Measurements from ENCODE around the gene VPS33B. TPM values are rescaled to one million over a fixed set of nuclear protein-coding genes. Genes with fewer than 3 reads are reported as not detected.

The VPS33B gene
- total and polyA plus RNA-seq, 4 donors = 1.3 to 8.9 (median 4.5) TPM

DNA sequence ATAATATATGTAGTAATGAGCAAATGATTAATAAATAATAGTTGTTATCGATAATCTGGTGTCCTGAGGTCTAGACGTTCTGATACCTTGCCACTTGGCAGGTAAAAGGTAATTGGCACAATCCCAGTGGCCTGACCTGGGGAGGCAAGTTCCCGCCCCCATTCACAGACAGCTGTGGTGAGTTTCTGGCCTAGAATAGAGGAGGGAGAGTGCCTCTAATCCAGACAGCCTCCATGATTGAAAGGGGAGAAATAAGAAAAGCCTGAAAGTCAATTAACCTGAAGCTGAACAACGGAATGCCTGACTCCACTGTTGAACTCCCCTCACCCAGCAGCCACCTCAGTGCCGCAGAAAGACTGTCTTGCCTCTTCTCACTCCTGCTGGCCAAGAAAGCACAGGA, 39.6 kb upstream of the VPS33B start:
- DNase-seq (ENCODE audit: low spot score) = no peak
- WGBS = 63% methylated on average over 5 of the region's 5 CpGs
- Histone ChIP-seq H3K27ac (ENCODE audit: low read depth in 1 of 2, low read length in 2 of 2) (no peak overlapping the region), H3K4me1 (ENCODE audit: control insufficient read depth in 4 of 4, insufficient read depth in 4 of 4, low read length in 3 of 4) (no peaks in the 10 kb centered on the region), H3K4me3 (ENCODE audit: low read depth in 1 of 3, low read length in 3 of 3) (no peak overlapping the region), H3K27me3 (ENCODE audit: control insufficient read depth in 4 of 4, insufficient read depth in 4 of 4, low read length in 3 of 4) (peaks cover 0 to 3% (median 0%) of the 10 kb centered on the region in 4 donors), H3K9me3 (ENCODE audit: control insufficient read depth in 4 of 4, low read length in 3 of 4) (no peaks in the 10 kb centered on the region), H3K36me3 (ENCODE audit: control insufficient read depth in 4 of 4, insufficient read depth in 3 of 4, low read depth in 1 of 4, low read length in 3 of 4) (no peaks in the 10 kb centered on the region), H3K9ac (ENCODE audit: low read depth in 1 of 2, low read length in 2 of 2) (no peak overlapping the region)
- TF ChIP-seq RAD21 (IDR thresholded peaks at IDR 0.05) (no peak), EGR1 (IDR thresholded peaks at IDR 0.05; ENCODE audit: low read depth in 2 of 2) (no peak), TAF1 (conservative IDR thresholded peaks at IDR 0.05) (no peak), FOXA1 (IDR thresholded peaks at IDR 0.05) (no peak), RXRA (IDR thresholded peaks at IDR 0.05) (no peak), HNF4G (IDR thresholded peaks at IDR 0.05) (no peak), YY1 (IDR thresholded peaks at IDR 0.05) (no peak)
- TF ChIP-seq, protein P1, sequence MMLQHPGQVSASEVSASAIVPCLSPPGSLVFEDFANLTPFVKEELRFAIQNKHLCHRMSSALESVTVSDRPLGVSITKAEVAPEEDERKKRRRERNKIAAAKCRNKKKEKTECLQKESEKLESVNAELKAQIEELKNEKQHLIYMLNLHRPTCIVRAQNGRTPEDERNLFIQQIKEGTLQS (IDR thresholded peaks at IDR 0.05) = no peak
- TF ChIP-seq, protein P2, sequence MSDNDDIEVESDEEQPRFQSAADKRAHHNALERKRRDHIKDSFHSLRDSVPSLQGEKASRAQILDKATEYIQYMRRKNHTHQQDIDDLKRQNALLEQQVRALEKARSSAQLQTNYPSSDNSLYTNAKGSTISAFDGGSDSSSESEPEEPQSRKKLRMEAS (IDR thresholded peaks at IDR 0.05) = no peak

DNA sequence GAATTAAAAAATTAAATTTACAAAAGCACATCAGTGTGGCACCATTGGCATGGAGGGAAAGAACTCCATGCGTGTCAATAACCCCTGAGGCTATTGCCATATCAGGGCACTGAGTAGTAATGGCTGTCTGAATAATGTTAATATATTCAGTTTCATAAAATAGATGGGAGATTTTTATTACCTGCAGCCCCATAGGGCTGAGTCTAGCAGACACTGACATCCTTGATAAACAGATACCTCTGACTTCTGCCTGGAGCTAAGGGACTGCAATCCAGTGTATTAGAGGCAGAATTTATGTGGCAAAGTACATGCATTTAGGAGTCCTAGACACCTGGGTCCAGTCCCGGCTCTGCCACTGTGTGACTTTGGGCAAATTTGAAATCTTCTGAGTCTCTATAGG, 38.8 kb upstream of the VPS33B start:
- H3K36me3 ChIP-seq (ENCODE audit: control insufficient read depth in 4 of 4, insufficient read depth in 3 of 4, low read depth in 1 of 4, low read length in 3 of 4) = no peaks in the 10 kb centered on the region
- H3K4me1 ChIP-seq (ENCODE audit: control insufficient read depth in 4 of 4, insufficient read depth in 4 of 4, low read length in 3 of 4) = no peaks in the 10 kb centered on the region
- WGBS = 87% methylated on average over 2 of the region's 2 CpGs
- H3K4me3 ChIP-seq (ENCODE audit: low read depth in 1 of 3, low read length in 3 of 3) = no peak overlapping the region
- H3K27ac ChIP-seq (ENCODE audit: low read depth in 1 of 2, low read length in 2 of 2) = no peak overlapping the region
- no peak overlapping the region for H3K9ac ChIP-seq (ENCODE audit: low read depth in 1 of 2, low read length in 2 of 2)
- TF ChIP-seq, protein P2 (IDR thresholded peaks at IDR 0.05) = no peak
- TF ChIP-seq RAD21 (IDR thresholded peaks at IDR 0.05) (no peak), FOXA1 (IDR thresholded peaks at IDR 0.05) (no peak), SP1 (IDR thresholded peaks at IDR 0.05) (no peak), NR2F2 (IDR thresholded peaks at IDR 0.05) (no peak), HNF4G (IDR thresholded peaks at IDR 0.05) (no peak), YY1 (IDR thresholded peaks at IDR 0.05) (no peak), JUND (IDR thresholded peaks at IDR 0.05) (no peak), GABPA (IDR thresholded peaks at IDR 0.05 in 1 of 2, conservative IDR thresholded peaks at IDR 0.05 in 1 of 2) (no peak), EGR1 (IDR thresholded peaks at IDR 0.05; ENCODE audit: low read depth in 2 of 2) (no peak), RXRA (IDR thresholded peaks at IDR 0.05) (no peak), TAF1 (conservative IDR thresholded peaks at IDR 0.05) (no peak), FOXA2 (IDR thresholded peaks at IDR 0.05) (no peak), HNF4A (conservative IDR thresholded peaks at IDR 0.05) (no peak)
- TF ChIP-seq, protein P3, sequence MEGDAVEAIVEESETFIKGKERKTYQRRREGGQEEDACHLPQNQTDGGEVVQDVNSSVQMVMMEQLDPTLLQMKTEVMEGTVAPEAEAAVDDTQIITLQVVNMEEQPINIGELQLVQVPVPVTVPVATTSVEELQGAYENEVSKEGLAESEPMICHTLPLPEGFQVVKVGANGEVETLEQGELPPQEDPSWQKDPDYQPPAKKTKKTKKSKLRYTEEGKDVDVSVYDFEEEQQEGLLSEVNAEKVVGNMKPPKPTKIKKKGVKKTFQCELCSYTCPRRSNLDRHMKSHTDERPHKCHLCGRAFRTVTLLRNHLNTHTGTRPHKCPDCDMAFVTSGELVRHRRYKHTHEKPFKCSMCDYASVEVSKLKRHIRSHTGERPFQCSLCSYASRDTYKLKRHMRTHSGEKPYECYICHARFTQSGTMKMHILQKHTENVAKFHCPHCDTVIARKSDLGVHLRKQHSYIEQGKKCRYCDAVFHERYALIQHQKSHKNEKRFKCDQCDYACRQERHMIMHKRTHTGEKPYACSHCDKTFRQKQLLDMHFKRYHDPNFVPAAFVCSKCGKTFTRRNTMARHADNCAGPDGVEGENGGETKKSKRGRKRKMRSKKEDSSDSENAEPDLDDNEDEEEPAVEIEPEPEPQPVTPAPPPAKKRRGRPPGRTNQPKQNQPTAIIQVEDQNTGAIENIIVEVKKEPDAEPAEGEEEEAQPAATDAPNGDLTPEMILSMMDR (IDR thresholded peaks at IDR 0.05; ENCODE audit: low read depth, low read length, missing input control) = no peak
- TF ChIP-seq, protein P4, sequence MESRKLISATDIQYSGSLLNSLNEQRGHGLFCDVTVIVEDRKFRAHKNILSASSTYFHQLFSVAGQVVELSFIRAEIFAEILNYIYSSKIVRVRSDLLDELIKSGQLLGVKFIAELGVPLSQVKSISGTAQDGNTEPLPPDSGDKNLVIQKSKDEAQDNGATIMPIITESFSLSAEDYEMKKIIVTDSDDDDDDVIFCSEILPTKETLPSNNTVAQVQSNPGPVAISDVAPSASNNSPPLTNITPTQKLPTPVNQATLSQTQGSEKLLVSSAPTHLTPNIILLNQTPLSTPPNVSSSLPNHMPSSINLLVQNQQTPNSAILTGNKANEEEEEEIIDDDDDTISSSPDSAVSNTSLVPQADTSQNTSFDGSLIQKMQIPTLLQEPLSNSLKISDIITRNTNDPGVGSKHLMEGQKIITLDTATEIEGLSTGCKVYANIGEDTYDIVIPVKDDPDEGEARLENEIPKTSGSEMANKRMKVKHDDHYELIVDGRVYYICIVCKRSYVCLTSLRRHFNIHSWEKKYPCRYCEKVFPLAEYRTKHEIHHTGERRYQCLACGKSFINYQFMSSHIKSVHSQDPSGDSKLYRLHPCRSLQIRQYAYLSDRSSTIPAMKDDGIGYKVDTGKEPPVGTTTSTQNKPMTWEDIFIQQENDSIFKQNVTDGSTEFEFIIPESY (IDR thresholded peaks at IDR 0.05) = no peak
- TF ChIP-seq, protein P1 (IDR thresholded peaks at IDR 0.05) = no peak
- TF ChIP-seq, protein P5, sequence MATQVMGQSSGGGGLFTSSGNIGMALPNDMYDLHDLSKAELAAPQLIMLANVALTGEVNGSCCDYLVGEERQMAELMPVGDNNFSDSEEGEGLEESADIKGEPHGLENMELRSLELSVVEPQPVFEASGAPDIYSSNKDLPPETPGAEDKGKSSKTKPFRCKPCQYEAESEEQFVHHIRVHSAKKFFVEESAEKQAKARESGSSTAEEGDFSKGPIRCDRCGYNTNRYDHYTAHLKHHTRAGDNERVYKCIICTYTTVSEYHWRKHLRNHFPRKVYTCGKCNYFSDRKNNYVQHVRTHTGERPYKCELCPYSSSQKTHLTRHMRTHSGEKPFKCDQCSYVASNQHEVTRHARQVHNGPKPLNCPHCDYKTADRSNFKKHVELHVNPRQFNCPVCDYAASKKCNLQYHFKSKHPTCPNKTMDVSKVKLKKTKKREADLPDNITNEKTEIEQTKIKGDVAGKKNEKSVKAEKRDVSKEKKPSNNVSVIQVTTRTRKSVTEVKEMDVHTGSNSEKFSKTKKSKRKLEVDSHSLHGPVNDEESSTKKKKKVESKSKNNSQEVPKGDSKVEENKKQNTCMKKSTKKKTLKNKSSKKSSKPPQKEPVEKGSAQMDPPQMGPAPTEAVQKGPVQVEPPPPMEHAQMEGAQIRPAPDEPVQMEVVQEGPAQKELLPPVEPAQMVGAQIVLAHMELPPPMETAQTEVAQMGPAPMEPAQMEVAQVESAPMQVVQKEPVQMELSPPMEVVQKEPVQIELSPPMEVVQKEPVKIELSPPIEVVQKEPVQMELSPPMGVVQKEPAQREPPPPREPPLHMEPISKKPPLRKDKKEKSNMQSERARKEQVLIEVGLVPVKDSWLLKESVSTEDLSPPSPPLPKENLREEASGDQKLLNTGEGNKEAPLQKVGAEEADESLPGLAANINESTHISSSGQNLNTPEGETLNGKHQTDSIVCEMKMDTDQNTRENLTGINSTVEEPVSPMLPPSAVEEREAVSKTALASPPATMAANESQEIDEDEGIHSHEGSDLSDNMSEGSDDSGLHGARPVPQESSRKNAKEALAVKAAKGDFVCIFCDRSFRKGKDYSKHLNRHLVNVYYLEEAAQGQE (IDR thresholded peaks at IDR 0.05) = no peak
- H3K27me3 ChIP-seq (ENCODE audit: control insufficient read depth in 4 of 4, insufficient read depth in 4 of 4, low read length in 3 of 4) = peaks cover 0 to 6% (median 0%) of the 10 kb centered on the region in 4 donors
- no peak for DNase-seq (ENCODE audit: low spot score)
- no peaks in the 10 kb centered on the region for H3K9me3 ChIP-seq (ENCODE audit: control insufficient read depth in 4 of 4, low read length in 3 of 4)
